Adipocyte (in vitro differentiated cells): ENCODE results near the gene LRMDA.

Experiments used
- DNase-seq: peaks from one replicate; pipeline ENCODE4 v3.0.0-alpha.2; 2015; ENCODE audit warnings: low read depth
- H3K27me3 ChIP-seq: replicated peaks from 2 replicates; pipeline ENCODE4 v1.7.0; 2013; ENCODE audit warnings: mild to moderate bottlenecking, low read length, moderate library complexity; ENCODE audit not compliant: control insufficient read depth, insufficient read depth
- H3K36me3 ChIP-seq: 2 replicates; pipeline ENCODE4 v1.7.0; 2013; ENCODE audit warnings: low read length, mild to moderate bottlenecking, moderate library complexity; ENCODE audit not compliant: control insufficient read depth, insufficient read depth, severe bottlenecking
- H3K4me1 ChIP-seq: 2 replicates; pipeline ENCODE4 v1.7.0; 2013; ENCODE audit warnings: mild to moderate bottlenecking, low read length, moderate library complexity; ENCODE audit not compliant: control insufficient read depth, insufficient read depth
- H3K4me3 ChIP-seq: 2 replicates; pipeline ENCODE4 v1.7.0; 2013; ENCODE audit warnings: mild to moderate bottlenecking, low read length, moderate library complexity
- H3K9ac ChIP-seq: 2 replicates; pipeline ENCODE4 v1.7.0; 2013; ENCODE audit warnings: mild to moderate bottlenecking, low read length, moderate library complexity
- H3K9me3 ChIP-seq: 2 replicates; pipeline ENCODE4 v1.7.0; 2013; ENCODE audit warnings: mild to moderate bottlenecking, low read length, moderate library complexity; ENCODE audit not compliant: control insufficient read depth

LRMDA gene

GRCh38 chr10:76433161-76434005 lies 1002.0 kb downstream of the LRMDA start:
- peaks cover 66% of the 10 kb centered on the region for H3K4me1 ChIP-seq

GRCh38 chr10:76435157-76435556 lies 1003.7 kb downstream of the LRMDA start:
- no peak for DNase-seq
- peaks cover 48% of the 10 kb centered on the region for H3K4me1 ChIP-seq
- H3K36me3 ChIP-seq: no peaks in the 10 kb centered on the region
- no peak overlapping the region for H3K4me3 ChIP-seq
- H3K9me3 ChIP-seq: no peaks in the 10 kb centered on the region
- H3K9ac ChIP-seq: no peak overlapping the region
- no peaks in the 10 kb centered on the region for H3K27me3 ChIP-seq

More at GRCh38 chr10:76433161-76434005, 1002.0 kb downstream of the LRMDA start:
- DNase-seq: no peak
- Histone ChIP-seq H3K9me3 (no peaks in the 10 kb centered on the region), H3K36me3 (no peaks in the 10 kb centered on the region), H3K4me3 (no peak overlapping the region), H3K27me3 (no peaks in the 10 kb centered on the region), H3K9ac (peak overlapping the region; percentile 31)

- H3K36me3 ChIP-seq: no peaks in the 10 kb centered on the region
- no peak for DNase-seq
- H3K4me1 ChIP-seq: peaks cover 36% of the 10 kb centered on the region
- no peak overlapping the region for H3K4me3 ChIP-seq
- no peak overlapping the region for H3K9ac ChIP-seq
- no peaks in the 10 kb centered on the region for H3K9me3 ChIP-seq
- no peaks in the 10 kb centered on the region for H3K27me3 ChIP-seq
These were observed 1005.0 kb downstream of the LRMDA start for GRCh38 chr10:76436401-76436811.

- Histone ChIP-seq H3K36me3 (no peaks in the 10 kb centered on the region), H3K9me3 (no peaks in the 10 kb centered on the region), H3K4me1 (peaks cover 30% of the 10 kb centered on the region), H3K4me3 (no peak overlapping the region), H3K9ac (no peak overlapping the region), H3K27me3 (no peaks in the 10 kb centered on the region)
- DNase-seq: no peak
These were observed 1005.6 kb downstream of the LRMDA start for GRCh38 chr10:76436981-76437380.

- no peaks in the 10 kb centered on the region for H3K27me3 ChIP-seq
- H3K9me3 ChIP-seq: no peaks in the 10 kb centered on the region
- H3K36me3 ChIP-seq: no peaks in the 10 kb centered on the region
- H3K4me3 ChIP-seq: no peak overlapping the region
- DNase-seq: no peak
- peaks cover 30% of the 10 kb centered on the region for H3K4me1 ChIP-seq
- no peak overlapping the region for H3K9ac ChIP-seq
These were observed 1009.0 kb downstream of the LRMDA start for GRCh38 chr10:76440426-76440825.

GRCh38 chr10:76442113-76442512 lies 1010.7 kb downstream of the LRMDA start:
- DNase-seq: no peak
- Histone ChIP-seq H3K27me3 (no peaks in the 10 kb centered on the region), H3K9ac (no peak overlapping the region), H3K4me1 (peaks cover 32% of the 10 kb centered on the region), H3K4me3 (no peak overlapping the region), H3K9me3 (no peaks in the 10 kb centered on the region), H3K36me3 (no peaks in the 10 kb centered on the region)

- Histone ChIP-seq H3K27me3 (no peaks in the 10 kb centered on the region), H3K36me3 (no peaks in the 10 kb centered on the region), H3K4me3 (peak overlapping the region; percentile 55), H3K9me3 (no peaks in the 10 kb centered on the region), H3K9ac (peak overlapping the region; percentile 79), H3K4me1 (peaks cover 36% of the 10 kb centered on the region)
- DNase-seq: no peak
These were observed 1012.8 kb downstream of the LRMDA start for GRCh38 chr10:76444034-76444800.

GRCh38 chr10:76447578-76447977 lies 1016.2 kb downstream of the LRMDA start:
- Histone ChIP-seq H3K36me3 (no peaks in the 10 kb centered on the region), H3K27me3 (no peaks in the 10 kb centered on the region), H3K4me3 (no peak overlapping the region), H3K9ac (peak overlapping the region; percentile 24), H3K4me1 (peaks cover 36% of the 10 kb centered on the region), H3K9me3 (no peaks in the 10 kb centered on the region)
- no peak for DNase-seq

- H3K36me3 ChIP-seq: no peaks in the 10 kb centered on the region
- no peaks in the 10 kb centered on the region for H3K9me3 ChIP-seq
- peaks cover 17% of the 10 kb centered on the region for H3K4me1 ChIP-seq
- H3K4me3 ChIP-seq: no peak overlapping the region
- no peaks in the 10 kb centered on the region for H3K27me3 ChIP-seq
- DNase-seq: no peak
- no peak overlapping the region for H3K9ac ChIP-seq
These were observed 1020.5 kb downstream of the LRMDA start for GRCh38 chr10:76451911-76452310.

- no peaks in the 10 kb centered on the region for H3K27me3 ChIP-seq
- no peaks in the 10 kb centered on the region for H3K9me3 ChIP-seq
- no peak overlapping the region for H3K9ac ChIP-seq
- peaks cover 17% of the 10 kb centered on the region for H3K4me1 ChIP-seq
- no peaks in the 10 kb centered on the region for H3K36me3 ChIP-seq
- H3K4me3 ChIP-seq: no peak overlapping the region
- no peak for DNase-seq
These were observed 1021.9 kb downstream of the LRMDA start for GRCh38 chr10:76453332-76453731.

- Histone ChIP-seq H3K4me3 (no peak overlapping the region), H3K36me3 (no peaks in the 10 kb centered on the region), H3K27me3 (no peaks in the 10 kb centered on the region), H3K9ac (no peak overlapping the region), H3K4me1 (peaks cover 17% of the 10 kb centered on the region), H3K9me3 (no peaks in the 10 kb centered on the region)
- DNase-seq: peak; percentile 44
These were observed 1022.6 kb downstream of the LRMDA start for GRCh38 chr10:76453997-76454396.
